Central memory CD8-positive, alpha-beta T cell (primary cell): ENCODE data around the gene MAD1L1.

Experiments
- ATAC-seq: fragments of 150-1000 bp; cut with Tn5 transposase; replicated peaks from 2 replicates; pipeline ENCODE4 v1.10.0; 2022; ENCODE audit warnings: mild to moderate bottlenecking, moderate FRiP score, moderate number of reproducible peaks; ENCODE audit not compliant: poor library complexity, severe bottlenecking; ENCODE audit errors: extremely low read depth
- DNase-seq, 2 donors: peaks; one replicate each; pipeline ENCODE4 v3.0.0; 2021; ENCODE audit warnings: low spot score in 2 of 2
- H3K27ac Mint-ChIP-seq: one replicate; pipeline ENCODE4 v1.8.0; 2022; ENCODE audit warnings: low read depth, mild to moderate bottlenecking, moderate library complexity, mixed read lengths
- H3K27me3 Mint-ChIP-seq: one replicate; pipeline ENCODE4 v1.8.0; 2022; ENCODE audit warnings: mixed read lengths
- H3K36me3 Mint-ChIP-seq: one replicate; pipeline ENCODE4 v1.8.0; 2022; ENCODE audit warnings: mild to moderate bottlenecking, moderate library complexity, mixed read lengths; ENCODE audit not compliant: insufficient read depth
- H3K4me1 Mint-ChIP-seq: one replicate; pipeline ENCODE4 v1.8.0; 2022; ENCODE audit warnings: mixed read lengths
- H3K4me3 Mint-ChIP-seq: one replicate; pipeline ENCODE4 v1.8.0; 2022; ENCODE audit warnings: mild to moderate bottlenecking, moderate library complexity, mixed read lengths
- H3K9me3 Mint-ChIP-seq: one replicate; pipeline ENCODE4 v1.8.0; 2022; ENCODE audit warnings: mixed read lengths

The MAD1L1 gene

GRCh38 chr7:2129323-2130095 is 103.2 kb downstream of the MAD1L1 start:
- Mint-ChIP-seq H3K27ac (no peak overlapping the region), H3K4me3 (no peak overlapping the region), H3K27me3 (no peaks in the 10 kb centered on the region), H3K4me1 (peaks cover 14% of the 10 kb centered on the region), H3K36me3 (no peaks in the 10 kb centered on the region), H3K9me3 (no peaks in the 10 kb centered on the region)
- no peak for ATAC-seq
- DNase-seq: no peak

GRCh38 chr7:2128601-2129322 is 104.0 kb downstream of the MAD1L1 start:
- Mint-ChIP-seq H3K9me3 (no peaks in the 10 kb centered on the region), H3K27ac (peak overlapping the region; percentile 63), H3K4me3 (no peak overlapping the region), H3K4me1 (peaks cover 14% of the 10 kb centered on the region), H3K36me3 (no peaks in the 10 kb centered on the region), H3K27me3 (no peaks in the 10 kb centered on the region)
- ATAC-seq (no peak), DNase-seq (no peak)

- Mint-ChIP-seq H3K9me3 (no peaks in the 10 kb centered on the region), H3K4me1 (peaks cover 14% of the 10 kb centered on the region), H3K27ac (no peak overlapping the region), H3K36me3 (peaks cover 2% of the 10 kb centered on the region), H3K27me3 (no peaks in the 10 kb centered on the region), H3K4me3 (no peak overlapping the region)
- DNase-seq (no peak), ATAC-seq (no peak)
Measured at GRCh38 chr7:2126621-2127020, 106.1 kb downstream of the MAD1L1 start.

GRCh38 chr7:2125931-2126330 is 106.8 kb downstream of the MAD1L1 start:
- H3K36me3 Mint-ChIP-seq: peaks cover 2% of the 10 kb centered on the region
- peaks cover 11% of the 10 kb centered on the region for H3K4me1 Mint-ChIP-seq
- H3K27me3 Mint-ChIP-seq: no peaks in the 10 kb centered on the region
- no peak overlapping the region for H3K27ac Mint-ChIP-seq
- DNase-seq (no peak), ATAC-seq (no peak)
- no peaks in the 10 kb centered on the region for H3K9me3 Mint-ChIP-seq
- no peak overlapping the region for H3K4me3 Mint-ChIP-seq

- Mint-ChIP-seq H3K4me1 (peaks cover 16% of the 10 kb centered on the region), H3K36me3 (peaks cover 6% of the 10 kb centered on the region), H3K9me3 (no peaks in the 10 kb centered on the region), H3K4me3 (no peak overlapping the region), H3K27ac (no peak overlapping the region), H3K27me3 (no peaks in the 10 kb centered on the region)
- no peak for ATAC-seq
- DNase-seq: no peak
Measured at GRCh38 chr7:2124604-2125345, 108.0 kb downstream of the MAD1L1 start.

- Mint-ChIP-seq H3K36me3 (peaks cover 6% of the 10 kb centered on the region), H3K4me1 (peaks cover 23% of the 10 kb centered on the region), H3K4me3 (no peak overlapping the region), H3K9me3 (no peaks in the 10 kb centered on the region), H3K27me3 (no peaks in the 10 kb centered on the region), H3K27ac (no peak overlapping the region)
- DNase-seq (no peak), ATAC-seq (no peak)
Measured at GRCh38 chr7:2123916-2124315, 108.8 kb downstream of the MAD1L1 start.

- Mint-ChIP-seq H3K4me1 (peaks cover 28% of the 10 kb centered on the region), H3K27ac (peak overlapping the region; percentile 57), H3K9me3 (no peaks in the 10 kb centered on the region), H3K36me3 (peaks cover 6% of the 10 kb centered on the region), H3K4me3 (no peak overlapping the region), H3K27me3 (no peaks in the 10 kb centered on the region)
- ATAC-seq (no peak), DNase-seq (no peak)
Measured at GRCh38 chr7:2123360-2123759, 109.4 kb downstream of the MAD1L1 start.

- Mint-ChIP-seq H3K27me3 (no peaks in the 10 kb centered on the region), H3K4me1 (peaks cover 27% of the 10 kb centered on the region), H3K27ac (no peak overlapping the region), H3K9me3 (no peaks in the 10 kb centered on the region), H3K36me3 (peaks cover 6% of the 10 kb centered on the region), H3K4me3 (no peak overlapping the region)
- ATAC-seq (no peak), DNase-seq (no peak)
Measured at GRCh38 chr7:2122651-2123050, 110.1 kb downstream of the MAD1L1 start.

- DNase-seq: no peak
- no peak for ATAC-seq
- Mint-ChIP-seq H3K27ac (peak overlapping the region; percentile 94), H3K4me1 (peaks cover 27% of the 10 kb centered on the region), H3K27me3 (no peaks in the 10 kb centered on the region), H3K9me3 (no peaks in the 10 kb centered on the region), H3K4me3 (peak overlapping the region; percentile 78), H3K36me3 (peaks cover 6% of the 10 kb centered on the region)
Measured at GRCh38 chr7:2120841-2121830, 111.6 kb downstream of the MAD1L1 start.

- Mint-ChIP-seq H3K9me3 (no peaks in the 10 kb centered on the region), H3K4me1 (peaks cover 27% of the 10 kb centered on the region), H3K27ac (peak overlapping the region; percentile 94), H3K4me3 (peak overlapping the region; percentile 78), H3K27me3 (no peaks in the 10 kb centered on the region), H3K36me3 (peaks cover 6% of the 10 kb centered on the region)
- ATAC-seq: peak; percentile 97
- peak; percentile 47 to 71 for DNase-seq
Measured at GRCh38 chr7:2120251-2120660, 112.5 kb downstream of the MAD1L1 start.

- peaks cover 6% of the 10 kb centered on the region for H3K36me3 Mint-ChIP-seq
- no peak for ATAC-seq
- no peak for DNase-seq
- H3K27ac Mint-ChIP-seq: no peak overlapping the region
- H3K4me1 Mint-ChIP-seq: peaks cover 27% of the 10 kb centered on the region
- no peak overlapping the region for H3K4me3 Mint-ChIP-seq
- no peaks in the 10 kb centered on the region for H3K27me3 Mint-ChIP-seq
- H3K9me3 Mint-ChIP-seq: no peaks in the 10 kb centered on the region
Measured at GRCh38 chr7:2118630-2119190, 114.0 kb downstream of the MAD1L1 start.
